Activated CD4-positive, alpha-beta T cell treated with anti-CD3 and anti-CD28 coated beads, Interleukin-2, amount 50 U/mL, for 16 hours (primary cell): Measurements from ENCODE around the gene CCDC172.
A peak's percentile ranks its signal among the peaks of the same experiment; 100 is the strongest.

Experiments
- DNase-seq: peaks from one replicate; pipeline ENCODE4 v3.0.0-alpha.2; 2020

The CCDC172 gene

GRCh38 chr10:116324227-116324950, at the start of gene CCDC172:
Gene CCDC172 (plus strand): TSS chr10:116324448. CDS start chr10:116325012, 564 bp downstream.
- DNase-seq: no peak

- no peak for DNase-seq
Observed at GRCh38 chr10:116276981-116277380, 47.3 kb upstream of the CCDC172 start.

GRCh38 chr10:116278846-116279245, 45.4 kb upstream of the CCDC172 start:
- no peak for DNase-seq

GRCh38 chr10:116281775-116282174, 42.5 kb upstream of the CCDC172 start:
- no peak for DNase-seq

- no peak for DNase-seq
Observed at GRCh38 chr10:116286626-116287200, 37.5 kb upstream of the CCDC172 start.

- DNase-seq: peak; percentile 32
Observed at GRCh38 chr10:116287906-116288501, 36.2 kb upstream of the CCDC172 start.

- DNase-seq: no peak
Observed at GRCh38 chr10:116289652-116290051, 34.6 kb upstream of the CCDC172 start.

GRCh38 chr10:116292493-116292892, 31.8 kb upstream of the CCDC172 start:
- DNase-seq: no peak

- DNase-seq: no peak
Observed at GRCh38 chr10:116296291-116296721, 27.9 kb upstream of the CCDC172 start.

GRCh38 chr10:116298586-116298985, 25.7 kb upstream of the CCDC172 start:
- DNase-seq: no peak

GRCh38 chr10:116300542-116300941, 23.7 kb upstream of the CCDC172 start:
- no peak for DNase-seq

- DNase-seq: no peak
Observed at GRCh38 chr10:116304923-116305322, 19.3 kb upstream of the CCDC172 start.

- no peak for DNase-seq
Observed at GRCh38 chr10:116306847-116307246, 17.4 kb upstream of the CCDC172 start.

GRCh38 chr10:116307455-116307854, 16.8 kb upstream of the CCDC172 start:
- no peak for DNase-seq

GRCh38 chr10:116311016-116311415, 13.2 kb upstream of the CCDC172 start:
- DNase-seq: no peak

- DNase-seq: no peak
Observed at GRCh38 chr10:116311706-116312490, 12.3 kb upstream of the CCDC172 start.

GRCh38 chr10:116312548-116312947, 11.7 kb upstream of the CCDC172 start:
- DNase-seq: no peak

- no peak for DNase-seq
Observed at GRCh38 chr10:116316503-116316902, 7.7 kb upstream of the CCDC172 start.

GRCh38 chr10:116324951-116325635, 845 bp downstream of the CCDC172 start:
- DNase-seq: no peak

GRCh38 chr10:116325987-116326386, 1.7 kb downstream of the CCDC172 start:
- DNase-seq: no peak

GRCh38 chr10:116329153-116329552, 4.9 kb downstream of the CCDC172 start:
- DNase-seq: no peak

- no peak for DNase-seq
Observed at GRCh38 chr10:116331815-116332214, 7.6 kb downstream of the CCDC172 start.

GRCh38 chr10:116336866-116337265, 12.6 kb downstream of the CCDC172 start:
- no peak for DNase-seq
